NCI-H187 (cell line): ENCODE data around the gene C11orf21.
"Not testable (repeated sequence)": the region's sequence is repeated elsewhere in the genome, so short reads cannot be mapped to it uniquely, and the experiment has no call there.

Experiments
- DNase-seq, 2 experiments: peaks; one replicate each; lab custom pipeline; 2025; lab: John Stamatoyannopoulos, UW

C11orf21 gene

DNA sequence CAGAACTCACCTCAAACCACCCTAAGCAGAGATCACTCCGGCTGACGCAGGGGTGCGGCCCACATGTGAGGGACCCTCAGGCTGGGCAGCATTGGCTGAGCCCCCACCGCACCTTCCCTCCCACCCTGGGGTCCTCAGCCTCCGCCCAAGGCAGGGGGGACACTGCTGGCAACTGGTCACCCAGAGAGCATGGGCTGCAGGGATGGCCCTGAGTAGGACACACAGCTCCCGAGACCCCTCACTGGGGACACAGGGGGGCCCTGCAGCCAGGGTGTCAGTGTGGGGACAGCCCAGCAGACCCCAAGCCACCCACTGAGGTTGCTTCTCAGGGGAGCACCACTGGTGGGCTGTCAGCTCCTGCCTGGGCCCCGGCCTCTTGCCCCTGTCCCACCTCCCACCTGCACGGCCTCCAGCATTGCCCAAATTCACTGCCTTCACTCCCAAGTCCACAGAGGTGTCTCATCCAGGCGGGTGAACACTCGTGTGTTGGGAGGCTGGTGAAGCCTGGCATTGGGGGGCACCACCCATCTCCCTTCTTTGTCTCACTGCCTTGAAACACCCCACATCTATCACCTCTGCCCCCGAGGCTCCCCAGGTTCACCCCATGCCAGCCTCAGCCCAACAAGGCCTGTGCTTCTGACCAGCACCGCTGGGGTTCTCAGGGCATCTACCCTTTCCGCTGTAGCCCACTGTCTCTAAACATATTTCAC lies 4.7 kb downstream of the C11orf21 start:
- no peak for DNase-seq

DNA sequence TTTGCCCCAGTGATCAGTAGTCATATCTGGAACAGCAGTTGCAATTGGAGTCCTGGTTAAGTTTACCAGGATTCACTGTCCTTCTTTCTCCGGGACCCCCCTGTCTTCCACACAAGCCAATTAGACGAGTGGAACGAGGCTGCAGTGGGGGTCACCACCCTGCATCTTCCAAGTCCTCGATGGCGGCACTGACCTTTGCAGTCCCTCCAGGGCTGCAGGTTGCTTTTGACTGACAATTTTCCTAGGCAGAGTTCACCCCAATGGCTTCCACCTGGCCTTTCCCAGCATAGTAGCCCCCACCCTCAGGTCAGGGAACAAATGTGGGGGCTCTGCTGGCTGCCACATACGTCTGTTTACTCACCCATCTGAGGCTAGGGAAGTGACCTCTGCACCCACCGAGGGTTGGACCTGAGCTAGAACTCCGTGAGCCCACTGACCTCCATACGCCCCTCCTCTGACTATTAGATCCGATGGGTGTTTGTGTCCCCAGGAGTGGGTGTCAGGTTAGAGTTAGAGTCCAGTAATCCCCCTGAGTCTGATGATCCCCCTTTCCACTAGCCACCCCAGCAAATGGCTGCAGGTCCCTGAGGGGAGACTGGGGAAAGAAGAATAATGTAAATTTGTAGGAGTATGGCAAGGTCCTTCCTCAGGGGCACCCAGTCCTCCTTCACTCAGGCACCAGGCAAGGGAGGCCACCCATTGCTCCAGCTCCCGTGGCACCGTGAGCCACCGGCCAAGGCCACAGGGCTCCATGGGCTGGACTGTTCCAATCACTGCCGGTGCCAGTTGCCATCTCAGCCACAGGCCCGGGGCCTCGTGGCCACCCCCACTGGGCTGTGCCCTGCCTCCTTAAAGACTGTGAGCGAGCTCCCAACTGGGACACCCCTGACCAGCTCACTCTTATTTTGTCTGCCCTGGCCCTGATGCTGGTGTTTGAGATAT lies 5.5 kb downstream of the C11orf21 start:
- no peak for DNase-seq

DNA sequence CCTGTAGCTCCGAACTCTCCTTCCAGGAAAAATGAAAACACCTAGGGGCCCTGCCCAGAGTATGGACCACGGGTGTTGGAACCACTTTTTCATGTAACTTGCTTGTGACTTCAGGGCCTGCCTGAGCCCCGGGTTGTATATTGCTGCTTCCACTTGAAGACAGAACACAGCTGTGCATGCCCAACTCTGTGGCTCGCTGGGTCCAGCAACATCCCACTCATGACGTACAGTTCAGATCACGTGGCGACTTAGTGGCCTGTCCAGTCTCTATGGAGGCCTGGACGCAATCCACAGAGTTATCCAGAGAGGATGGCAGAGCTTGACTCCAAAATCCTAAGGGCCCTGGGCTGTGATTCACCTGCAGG lies 6.8 kb downstream of the C11orf21 start:
- DNase-seq, result no peak

DNA sequence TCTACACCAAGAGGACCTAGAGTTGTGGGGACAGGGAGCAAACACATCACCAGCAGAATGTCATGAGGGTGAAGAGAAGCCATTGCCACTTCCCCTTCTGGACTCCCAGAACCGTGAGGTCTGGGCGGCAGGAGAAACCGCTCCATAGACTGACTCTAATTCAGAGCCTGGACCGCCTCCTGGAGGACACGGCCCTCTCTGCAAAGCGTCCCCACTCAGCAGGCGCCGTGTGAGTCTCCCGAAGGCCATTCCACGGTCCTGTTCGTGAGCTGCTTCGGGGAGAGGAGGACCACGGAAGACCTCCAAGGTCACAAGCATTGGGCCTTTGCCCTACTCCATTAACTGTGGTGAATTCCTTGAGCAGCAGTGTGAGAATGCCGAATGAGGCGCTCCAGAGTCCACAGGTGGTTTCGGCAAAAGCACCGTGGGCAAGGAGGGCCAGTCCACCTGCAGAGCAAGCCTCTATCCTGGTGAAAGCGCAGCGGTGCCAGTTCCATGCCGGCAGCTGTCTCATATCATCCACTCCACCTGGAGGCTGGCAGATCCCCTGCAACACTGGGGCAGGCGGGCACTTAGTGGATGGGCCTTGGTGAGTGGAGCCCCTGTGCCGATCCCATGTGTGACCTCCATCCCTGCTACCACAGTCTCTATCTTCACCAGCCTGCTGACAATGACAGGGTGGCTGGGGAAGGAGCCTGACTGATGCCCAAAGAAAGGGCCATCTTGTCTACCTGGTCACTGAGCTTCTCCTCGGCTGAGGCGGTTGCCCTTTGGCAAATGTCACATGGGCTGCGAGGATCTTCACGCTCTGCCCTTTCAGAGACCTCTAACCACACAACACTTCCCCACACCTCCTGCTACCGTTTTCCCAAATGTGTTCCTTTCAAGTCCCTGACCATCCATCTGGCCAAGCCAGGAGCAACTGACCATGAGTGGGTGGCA lies 7.5 kb downstream of the C11orf21 start:
- no peak for DNase-seq

DNA sequence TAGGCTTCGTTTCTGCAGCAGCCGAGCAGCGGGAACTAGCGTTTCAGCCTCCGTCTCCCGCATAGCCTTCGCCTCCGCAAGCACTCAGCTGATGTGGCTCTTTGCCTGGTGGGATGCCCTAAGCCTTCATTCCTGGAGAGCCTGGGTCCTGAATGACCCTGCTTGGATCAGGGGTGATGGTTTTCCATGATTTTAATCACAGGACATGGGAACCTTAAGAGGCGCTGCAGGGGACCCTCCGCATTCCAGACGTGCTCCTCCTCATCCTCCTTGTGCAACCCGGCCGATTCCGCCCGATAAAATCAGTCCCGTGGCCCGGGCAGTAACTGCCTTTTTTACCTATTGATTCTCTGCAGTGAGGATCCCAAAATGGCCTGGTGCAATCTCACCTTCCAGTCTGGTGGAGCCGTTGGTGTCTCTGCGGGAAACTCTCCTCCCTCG lies 8.2 kb downstream of the C11orf21 start:
- DNase-seq, result no peak

DNA sequence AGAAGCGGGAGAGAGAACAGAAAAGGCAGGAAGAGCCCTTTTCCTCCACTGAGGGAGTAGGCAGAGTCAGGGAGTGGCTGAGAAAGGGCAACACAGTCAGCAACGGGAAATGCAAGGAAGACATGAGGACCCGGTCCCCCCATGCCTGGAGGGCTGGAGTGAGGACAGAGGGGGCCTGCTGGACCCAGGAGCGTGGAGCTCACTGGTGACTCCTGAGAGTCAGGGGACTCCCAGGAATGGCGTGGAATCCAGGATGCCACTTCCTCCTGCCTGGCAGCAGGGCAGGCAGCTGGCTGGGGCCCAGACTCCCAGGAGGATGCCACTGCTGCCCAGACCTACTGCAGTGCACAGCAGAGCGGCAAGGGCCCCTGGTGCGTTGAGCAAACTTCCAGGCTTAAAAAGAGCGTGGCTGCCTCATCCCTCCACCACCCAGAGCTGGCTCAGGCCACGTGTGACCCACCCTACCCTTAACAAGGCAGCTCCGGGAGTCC lies 11.3 kb downstream of the C11orf21 start:
- DNase-seq, result no peak

DNA sequence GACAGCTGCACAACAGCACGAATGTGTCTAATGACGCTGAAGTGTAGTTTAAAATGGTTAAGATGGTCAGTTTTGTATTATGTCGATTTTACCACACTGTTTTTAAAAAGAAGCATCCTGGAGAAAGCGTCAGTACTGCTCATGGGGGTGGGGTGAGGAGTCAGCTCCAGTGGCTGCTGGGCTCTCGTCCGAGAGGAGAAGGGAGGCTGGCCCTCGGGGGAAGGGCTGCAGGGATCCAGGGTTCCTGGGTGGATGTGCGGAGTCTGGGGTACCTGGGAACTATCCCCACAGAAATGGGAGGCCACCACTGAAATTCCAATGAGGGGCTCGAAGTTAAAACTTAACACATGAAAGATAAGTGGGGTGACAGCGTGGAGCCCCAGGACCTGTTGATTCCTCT lies 11.9 kb downstream of the C11orf21 start:
- no peak for DNase-seq

DNA sequence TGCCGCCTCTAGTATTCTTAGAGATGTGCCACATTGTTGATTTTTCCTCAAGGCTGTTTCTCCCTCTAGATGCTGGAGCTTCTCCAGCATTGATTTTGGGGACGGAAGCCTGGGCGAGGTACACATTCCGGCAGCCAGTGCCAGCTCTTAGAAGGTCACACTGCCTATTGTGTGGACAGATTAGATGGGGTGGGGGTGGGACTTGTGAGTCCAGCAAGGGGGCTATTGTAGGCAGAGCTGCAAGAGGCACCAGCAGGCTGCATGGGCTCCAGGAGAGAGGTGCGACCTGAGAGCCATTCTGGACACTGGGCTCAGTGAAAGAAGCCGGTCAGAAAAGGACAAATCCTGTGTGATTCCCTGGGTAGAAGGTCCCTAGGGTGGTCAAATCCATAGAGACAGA lies 12.4 kb downstream of the C11orf21 start:
- DNase-seq, result no peak

DNA sequence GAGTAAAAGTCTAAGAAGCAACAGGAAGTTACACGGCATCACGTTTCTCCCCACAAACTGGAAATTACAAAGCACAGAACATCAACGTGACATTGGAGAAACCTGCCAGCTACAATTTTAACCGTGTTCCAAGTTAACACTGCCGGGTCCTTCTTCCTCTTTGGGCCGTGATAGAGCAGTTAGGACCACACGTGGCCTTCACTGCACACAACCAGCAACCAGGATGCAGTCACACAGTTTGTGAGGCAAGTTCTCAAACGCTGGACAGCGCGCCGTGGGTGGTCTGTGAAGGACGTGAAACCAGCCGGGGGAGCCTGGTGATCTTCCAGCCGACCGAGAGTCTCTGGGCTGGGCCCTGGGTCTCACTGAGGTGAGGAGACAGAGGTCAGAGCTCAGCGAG lies 14.6 kb downstream of the C11orf21 start:
- no peak for DNase-seq

DNA sequence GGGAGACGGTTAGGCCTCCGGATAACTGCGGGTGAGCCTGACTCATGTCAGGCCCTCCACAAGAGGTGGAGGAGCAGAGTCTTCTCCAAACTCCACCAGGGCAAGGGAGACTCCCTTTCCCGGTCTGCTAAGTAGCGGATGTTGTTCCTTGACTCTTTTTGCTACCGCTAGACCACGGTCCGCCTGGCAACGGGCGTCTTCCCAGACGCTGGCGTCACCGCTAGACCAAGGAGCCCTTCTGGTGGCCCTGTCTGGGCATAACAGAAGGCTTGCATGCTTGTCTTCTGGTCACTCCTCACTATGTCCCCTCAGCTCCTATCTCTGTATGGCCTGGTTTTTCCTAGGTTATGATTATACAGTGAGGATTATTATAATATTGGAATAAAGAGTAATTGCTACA lies 15.4 kb downstream of the C11orf21 start:
- DNase-seq, result not testable (repeated sequence)

DNA sequence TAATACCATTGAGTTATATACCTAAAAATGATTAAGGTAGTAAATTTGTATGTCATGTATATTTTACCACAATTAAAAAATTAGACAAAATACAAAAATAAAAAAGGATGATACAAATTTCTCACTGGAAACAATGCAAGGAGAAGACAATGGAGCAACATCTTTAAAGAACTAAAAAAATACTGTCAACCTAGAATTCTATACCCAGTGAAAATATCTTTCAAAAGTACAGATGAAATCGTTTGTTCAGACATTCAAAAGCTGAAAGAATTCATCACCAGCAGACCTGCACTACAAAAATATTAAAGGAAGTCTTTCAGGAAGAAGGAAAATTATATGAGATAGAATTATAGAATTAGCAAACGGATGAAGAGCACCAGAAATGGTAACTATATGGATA lies 21.5 kb downstream of the C11orf21 start:
- no peak for DNase-seq

DNA sequence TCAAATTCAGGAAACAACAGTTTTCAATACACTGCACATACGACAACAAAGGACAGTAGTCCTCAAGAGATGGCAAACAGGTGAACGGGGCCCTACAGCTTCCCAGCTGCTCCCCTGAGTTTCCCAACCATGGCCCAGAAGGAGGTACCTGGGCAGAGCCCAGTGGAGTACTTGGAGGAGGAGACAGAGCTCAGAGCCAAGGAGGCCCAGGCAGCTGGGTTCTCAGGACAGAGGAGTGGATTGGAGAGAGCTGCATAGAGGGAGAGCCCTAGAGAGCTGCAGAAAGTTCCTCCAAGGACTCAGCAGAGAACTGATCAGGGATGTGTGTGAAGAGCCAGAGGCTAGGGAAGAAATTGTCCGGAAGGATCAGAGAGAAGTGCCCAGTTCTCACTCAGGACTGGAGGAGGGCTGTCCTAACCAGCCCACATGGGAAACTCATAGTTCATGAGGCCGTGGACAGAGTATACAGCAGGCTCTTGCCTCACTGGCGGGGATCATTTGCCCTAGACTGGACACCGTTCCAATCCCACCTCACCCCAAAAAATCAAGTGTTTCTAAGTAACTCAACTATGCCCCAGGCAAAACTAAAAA lies 23.7 kb downstream of the C11orf21 start:
- DNase-seq, result no peak

DNA sequence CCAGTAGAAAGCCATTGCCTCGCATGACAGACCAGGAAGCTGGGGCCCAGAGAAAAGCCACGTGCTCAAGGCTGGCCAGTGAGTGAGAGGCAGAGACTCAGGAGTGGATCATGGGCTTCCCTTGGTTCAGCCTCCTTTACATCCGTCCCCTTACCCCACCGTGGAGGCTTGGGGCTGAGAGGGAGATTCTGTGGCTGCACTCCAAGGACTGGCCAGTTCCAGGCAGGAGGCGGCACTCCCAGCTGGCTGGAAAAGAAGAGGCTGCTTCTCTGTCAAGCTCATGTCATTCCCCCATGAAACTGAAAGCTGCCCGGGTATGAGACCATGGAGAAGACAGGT lies 24.7 kb downstream of the C11orf21 start:
- DNase-seq, result no peak

DNA sequence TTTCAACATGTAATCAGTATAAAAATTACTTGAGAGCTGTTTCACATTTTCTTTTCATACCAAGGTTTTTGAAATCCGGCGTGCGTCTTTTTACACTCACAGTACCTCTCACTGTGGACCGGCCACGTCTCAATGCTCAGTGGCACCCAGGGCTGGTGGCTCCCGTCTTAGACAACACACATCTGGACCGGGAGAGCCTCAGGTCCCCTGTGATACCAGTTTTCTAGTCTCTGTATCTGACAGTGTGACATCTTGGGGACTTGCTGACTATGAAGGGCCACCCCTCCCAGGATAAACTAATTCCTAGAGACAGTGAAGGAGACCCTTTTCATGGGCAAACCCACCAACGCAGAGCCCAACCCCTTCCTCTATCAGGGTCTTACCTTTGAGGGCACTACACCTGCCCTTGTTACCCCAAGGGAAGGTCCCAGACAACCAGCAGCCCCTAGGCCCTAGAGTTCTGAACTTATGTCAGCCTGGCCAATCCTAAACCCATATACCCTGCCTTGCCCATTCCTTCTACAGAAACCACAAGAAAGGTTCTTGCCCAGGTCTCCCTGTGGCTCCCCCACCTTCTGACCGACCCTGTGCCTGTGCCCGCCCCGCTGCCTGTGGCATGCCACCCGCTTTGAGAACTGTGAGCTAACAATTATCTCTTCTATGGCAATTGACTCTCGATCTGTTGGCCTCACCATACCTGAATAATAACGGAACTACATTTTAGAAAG lies 25.3 kb downstream of the C11orf21 start:
- DNase-seq, result no peak

DNA sequence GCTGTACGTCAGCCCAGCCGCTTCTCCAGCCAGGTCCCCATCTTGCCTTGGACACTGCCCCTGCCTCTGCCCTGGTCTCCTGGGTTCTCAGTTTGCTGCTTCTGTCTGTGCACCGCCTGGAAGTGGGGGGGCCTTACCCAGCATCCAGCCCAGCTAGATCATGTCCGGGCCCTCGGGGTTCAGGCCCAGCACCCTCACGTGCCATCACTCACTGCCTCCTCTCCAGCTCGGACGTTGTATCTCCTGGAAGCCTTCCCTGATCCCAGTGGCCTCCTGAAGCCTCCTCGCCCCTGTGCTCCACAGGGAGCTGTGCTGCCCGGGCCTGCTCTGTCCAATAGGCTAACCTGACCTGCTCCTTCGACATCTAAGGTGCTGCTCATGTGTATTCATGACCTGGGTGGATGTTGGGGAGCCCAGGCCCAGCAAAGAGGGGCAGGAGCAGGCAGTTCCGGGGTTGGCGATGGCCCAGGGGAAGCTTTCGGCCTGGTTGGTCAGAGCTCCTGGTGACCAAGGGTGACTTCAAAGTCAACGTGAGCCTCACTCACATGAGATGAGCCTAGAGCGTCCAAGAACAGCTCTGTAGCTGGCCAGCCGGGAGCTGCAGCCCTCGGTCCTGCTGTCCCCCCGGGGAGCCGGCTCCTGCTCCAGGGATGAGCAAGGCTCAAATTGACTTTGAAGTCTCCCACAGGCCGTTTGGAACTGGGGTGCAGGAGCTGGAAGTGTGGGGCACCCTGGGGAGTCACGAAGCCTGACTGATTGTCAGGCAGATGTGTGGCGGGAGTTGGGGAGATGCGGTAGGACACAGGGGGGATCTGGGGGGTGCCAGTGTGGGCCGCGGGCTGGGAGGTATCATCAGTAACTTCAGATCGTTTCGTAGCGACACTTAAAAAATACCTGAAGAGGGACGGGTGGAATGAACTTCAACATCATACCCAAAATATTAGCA lies 26.1 kb downstream of the C11orf21 start:
- no peak for DNase-seq

DNA sequence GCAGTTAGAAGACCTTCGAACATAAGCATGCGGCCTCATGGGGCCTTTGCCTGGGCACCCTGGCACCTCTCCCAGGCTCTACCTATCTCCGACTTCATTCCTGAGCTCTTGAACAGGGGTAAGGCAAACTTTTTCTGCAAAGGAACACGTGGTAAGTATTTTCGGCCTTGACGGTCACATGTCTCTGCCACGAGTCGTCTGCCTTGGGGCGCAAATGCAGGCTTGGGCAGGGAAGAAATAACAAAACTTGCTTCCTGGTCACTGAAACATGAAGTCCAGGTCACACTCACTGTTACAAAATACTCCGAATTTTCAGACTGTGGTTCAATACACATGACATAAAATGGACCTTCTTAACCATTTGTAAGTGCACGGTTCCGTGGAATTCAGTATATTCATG lies 27.9 kb downstream of the C11orf21 start:
- no peak for DNase-seq

DNA sequence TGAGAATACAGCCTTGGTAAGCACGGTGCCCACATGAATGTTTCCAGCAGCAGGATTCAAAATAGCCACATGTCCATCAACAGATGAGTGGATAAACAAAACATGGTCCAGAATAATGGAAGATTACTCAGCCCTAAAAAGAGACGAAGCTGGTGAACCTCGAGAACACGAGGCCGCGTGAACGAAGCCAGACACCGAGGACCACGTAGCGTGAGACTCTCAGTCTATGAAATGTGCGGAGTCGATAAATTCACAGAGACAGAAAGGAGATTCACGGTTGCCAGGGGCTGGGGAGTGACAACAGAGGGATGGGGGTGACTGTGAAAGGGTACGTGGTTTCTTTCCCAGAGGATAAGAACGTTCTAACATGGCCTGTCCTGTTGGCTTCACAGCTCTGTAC lies 28.4 kb downstream of the C11orf21 start:
- DNase-seq, result no peak

DNA sequence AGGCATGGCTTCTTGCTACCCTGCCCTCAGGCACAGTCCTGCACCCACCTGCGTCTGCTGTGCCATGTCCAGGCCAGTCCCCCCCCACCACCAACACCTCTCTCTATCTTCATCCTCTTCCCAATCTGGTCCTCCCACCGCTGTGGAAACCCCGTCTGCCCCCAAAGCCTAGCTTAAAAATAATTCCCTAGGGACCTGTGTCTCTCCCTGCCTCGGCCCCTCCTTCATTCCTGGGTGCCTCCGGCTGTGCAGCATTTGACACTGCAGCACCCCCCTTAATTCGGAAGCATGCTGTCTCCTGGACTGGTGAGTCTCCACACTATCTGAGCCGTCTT lies 28.8 kb downstream of the C11orf21 start:
- no peak for DNase-seq

DNA sequence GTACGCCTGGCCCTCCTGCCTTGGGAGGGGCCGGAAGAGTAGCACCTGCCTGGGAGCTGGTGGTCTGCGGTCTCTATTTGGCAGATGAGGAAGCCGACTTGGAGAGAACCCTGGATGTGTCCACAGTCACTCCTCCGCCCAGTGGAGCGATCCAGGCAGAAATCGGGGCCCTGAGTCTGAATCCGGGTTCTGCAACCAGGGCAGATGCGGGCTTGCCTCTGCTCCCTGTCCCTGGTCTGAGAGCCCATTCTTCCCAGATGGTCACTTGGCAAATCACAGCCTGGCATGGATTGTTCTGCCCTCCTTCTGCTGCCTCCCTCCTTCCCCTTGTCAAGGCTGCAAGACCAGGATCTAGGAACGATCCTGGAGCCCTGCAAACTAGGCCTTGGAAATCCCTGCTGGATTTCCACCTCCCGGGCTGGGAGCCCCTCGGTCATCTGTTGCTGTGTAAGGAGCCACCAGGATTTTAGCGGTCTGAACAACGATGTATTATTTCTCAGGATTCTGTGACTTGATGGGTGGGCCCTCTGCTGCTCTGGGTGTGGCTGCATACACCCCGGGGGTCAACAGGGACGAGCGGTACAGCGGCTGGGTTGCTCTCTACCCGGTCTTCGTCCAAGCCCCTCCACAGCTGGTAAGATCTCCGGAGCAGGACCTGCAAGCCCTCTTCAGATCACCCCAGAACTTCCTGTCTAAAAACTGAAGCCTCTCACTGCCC lies 29.3 kb downstream of the C11orf21 start:
- DNase-seq, result no peak
